Astrocyte (in vitro differentiated cells and primary cell): ENCODE results near the gene GDF7. TPM values are rescaled to one million over a fixed set of nuclear protein-coding genes. Genes with fewer than 3 reads are reported as not detected.

Source experiments
- DNase-seq: peaks from one replicate; pipeline ENCODE4 v3.0.0-alpha.2; 2010; ENCODE audit warnings: low read depth
- FAIRE-seq: peaks from 2 replicates; lab custom pipeline; 2011; peaks lifted over from hg19 to GRCh38; lab: Jason Lieb, UNC
- H2AFZ ChIP-seq: 2 replicates; pipeline ENCODE4 v1.6.0; 2012; ENCODE audit warnings: low read depth, low read length, inconsistent platforms
- H3K27ac ChIP-seq: 2 replicates; pipeline ENCODE4 v1.5.1; 2011; ENCODE audit warnings: low read depth, low read length, inconsistent platforms
- H3K27me3 ChIP-seq: 2 replicates; pipeline ENCODE4 v1.6.0; 2011; ENCODE audit warnings: low read length, inconsistent platforms; ENCODE audit not compliant: insufficient read depth
- H3K36me3 ChIP-seq: 2 replicates; pipeline ENCODE4 v1.5.1; 2011; ENCODE audit warnings: low read length, inconsistent platforms; ENCODE audit not compliant: insufficient read depth
- H3K4me1 ChIP-seq: 2 replicates; pipeline ENCODE4 v1.5.1; 2011; ENCODE audit warnings: low read length, inconsistent platforms; ENCODE audit not compliant: insufficient read depth
- H3K4me2 ChIP-seq: 2 replicates; pipeline ENCODE4 v1.6.0; 2012; ENCODE audit warnings: low read length, inconsistent platforms
- H3K4me3 ChIP-seq: 2 replicates; pipeline ENCODE4 v1.5.1; 2011; ENCODE audit warnings: low read depth, mild to moderate bottlenecking, low read length, inconsistent platforms; ENCODE audit not compliant: insufficient read depth
- H3K79me2 ChIP-seq: 2 replicates; pipeline ENCODE4 v1.6.0; 2012; ENCODE audit warnings: mild to moderate bottlenecking, low read length, inconsistent platforms; ENCODE audit not compliant: insufficient read depth
- H3K9ac ChIP-seq: 2 replicates; pipeline ENCODE4 v1.6.0; 2012; ENCODE audit warnings: mild to moderate bottlenecking, low read length, inconsistent platforms
- H3K9me3 ChIP-seq: 2 replicates; pipeline ENCODE4 v1.5.1; 2012; ENCODE audit warnings: low read depth, mild to moderate bottlenecking, low read length, inconsistent platforms; ENCODE audit not compliant: insufficient read depth
- H4K20me1 ChIP-seq: 2 replicates; pipeline ENCODE4 v1.6.0; 2012; ENCODE audit warnings: low read length, inconsistent platforms; ENCODE audit not compliant: insufficient read depth
- H3K27ac Mint-ChIP-seq: one replicate; pipeline ENCODE4 v1.8.0; 2021; ENCODE audit warnings: mild to moderate bottlenecking, mixed read lengths; ENCODE audit not compliant: unreplicated experiment
- H3K27me3 Mint-ChIP-seq: one replicate; pipeline ENCODE4 v1.8.0; 2021; ENCODE audit warnings: low read depth, mixed read lengths; ENCODE audit not compliant: unreplicated experiment
- H3K36me3 Mint-ChIP-seq: one replicate; pipeline ENCODE4 v1.8.0; 2021; ENCODE audit warnings: low read depth, mixed read lengths; ENCODE audit not compliant: unreplicated experiment
- H3K4me1 Mint-ChIP-seq: one replicate; pipeline ENCODE4 v1.8.0; 2021; ENCODE audit warnings: low read depth, mixed read lengths; ENCODE audit not compliant: unreplicated experiment
- H3K4me3 Mint-ChIP-seq: one replicate; pipeline ENCODE4 v1.8.0; 2021; ENCODE audit warnings: mild to moderate bottlenecking, moderate library complexity, mixed read lengths; ENCODE audit not compliant: unreplicated experiment
- H3K9me3 Mint-ChIP-seq: one replicate; pipeline ENCODE4 v1.8.0; 2021; ENCODE audit warnings: mild to moderate bottlenecking, mixed read lengths; ENCODE audit not compliant: unreplicated experiment
- EZH2 ChIP-seq: IDR thresholded peaks from 2 replicates; pipeline ENCODE4 v1.6.1; 2012; ENCODE audit warnings: mild to moderate bottlenecking, low read length, inconsistent platforms; ENCODE audit not compliant: insufficient read depth
- total RNA-seq: library from RNA; stranded (reverse); gene quantifications from 2 replicates; pipeline ENCODE4 v1.2.1, GENCODE V29; 2021
- TF ChIP-seq, protein P1 (sequence below): IDR thresholded peaks from 2 replicates; pipeline ENCODE4 v1.5.1; 2011; ENCODE audit warnings: low read depth, mild to moderate bottlenecking, inconsistent platforms, low read length, moderate library complexity; ENCODE audit not compliant: insufficient read depth

GDF7 gene
- total RNA-seq, 1 donor from 2014 or later, result 1.9 TPM

DNA sequence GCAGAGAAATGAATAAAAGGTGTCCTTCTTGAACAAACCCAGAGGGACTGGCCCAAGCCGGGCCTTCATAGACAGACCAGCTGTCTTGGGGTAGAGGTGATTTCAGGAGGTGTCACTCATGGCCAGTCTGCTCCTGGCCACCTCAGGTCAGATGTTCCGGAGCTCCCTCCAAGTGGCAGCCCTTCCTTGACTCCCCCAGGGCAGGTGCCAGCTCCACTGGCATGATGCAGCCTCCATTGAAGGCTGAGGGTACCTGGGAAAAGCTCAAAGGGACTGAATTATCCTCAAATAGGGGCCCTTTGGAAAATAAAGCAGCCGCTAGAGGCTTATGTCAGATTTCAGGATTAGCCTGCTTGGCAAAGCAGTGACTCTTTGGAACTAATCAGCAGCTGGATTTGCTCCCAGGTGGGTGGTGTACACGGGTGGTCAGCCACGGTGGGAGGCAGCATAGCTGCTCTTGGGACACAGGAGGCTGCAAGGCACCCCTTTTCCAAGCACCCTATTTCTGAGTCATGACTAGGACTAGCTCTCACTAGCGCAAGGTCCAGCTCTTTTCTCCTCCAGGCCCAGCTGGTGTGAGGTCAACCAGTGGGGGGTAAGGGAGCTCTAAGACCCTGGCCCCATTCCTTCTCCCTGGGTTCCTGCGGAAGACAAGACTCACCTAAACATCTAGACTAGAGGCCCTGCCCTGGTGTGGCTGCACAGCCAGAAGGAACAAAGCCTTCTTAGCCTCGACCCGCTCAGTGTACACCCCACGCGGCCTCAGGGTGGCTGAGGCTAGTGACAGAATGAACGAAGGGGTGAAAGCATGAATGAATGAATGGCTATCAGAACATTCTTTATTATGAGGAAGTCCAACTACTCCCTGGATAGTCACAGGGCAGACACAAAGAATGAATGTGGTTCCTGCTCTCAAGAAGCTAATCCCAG, 45.3 kb upstream of the GDF7 start:
- Mint-ChIP-seq H3K9me3 (no peaks in the 10 kb centered on the region), H3K27ac (no peak overlapping the region), H3K27me3 (peaks cover 2% of the 10 kb centered on the region), H3K4me3 (no peak overlapping the region), H3K4me1 (peaks cover 13% of the 10 kb centered on the region), H3K36me3 (peaks cover 12% of the 10 kb centered on the region)
- no peak overlapping the region for H2AFZ ChIP-seq
- H3K79me2 ChIP-seq, result no peaks in the 10 kb centered on the region
- no peak overlapping the region for H3K27ac ChIP-seq
- no peak overlapping the region for H3K9ac ChIP-seq
- TF ChIP-seq, protein P1, sequence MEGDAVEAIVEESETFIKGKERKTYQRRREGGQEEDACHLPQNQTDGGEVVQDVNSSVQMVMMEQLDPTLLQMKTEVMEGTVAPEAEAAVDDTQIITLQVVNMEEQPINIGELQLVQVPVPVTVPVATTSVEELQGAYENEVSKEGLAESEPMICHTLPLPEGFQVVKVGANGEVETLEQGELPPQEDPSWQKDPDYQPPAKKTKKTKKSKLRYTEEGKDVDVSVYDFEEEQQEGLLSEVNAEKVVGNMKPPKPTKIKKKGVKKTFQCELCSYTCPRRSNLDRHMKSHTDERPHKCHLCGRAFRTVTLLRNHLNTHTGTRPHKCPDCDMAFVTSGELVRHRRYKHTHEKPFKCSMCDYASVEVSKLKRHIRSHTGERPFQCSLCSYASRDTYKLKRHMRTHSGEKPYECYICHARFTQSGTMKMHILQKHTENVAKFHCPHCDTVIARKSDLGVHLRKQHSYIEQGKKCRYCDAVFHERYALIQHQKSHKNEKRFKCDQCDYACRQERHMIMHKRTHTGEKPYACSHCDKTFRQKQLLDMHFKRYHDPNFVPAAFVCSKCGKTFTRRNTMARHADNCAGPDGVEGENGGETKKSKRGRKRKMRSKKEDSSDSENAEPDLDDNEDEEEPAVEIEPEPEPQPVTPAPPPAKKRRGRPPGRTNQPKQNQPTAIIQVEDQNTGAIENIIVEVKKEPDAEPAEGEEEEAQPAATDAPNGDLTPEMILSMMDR, result no peak
- TF ChIP-seq EZH2, result no peak
- H3K36me3 ChIP-seq, result no peaks in the 10 kb centered on the region
- no peak for FAIRE-seq
- H3K9me3 ChIP-seq, result no peaks in the 10 kb centered on the region
- DNase-seq, result no peak
- H4K20me1 ChIP-seq, result no peaks in the 10 kb centered on the region
- no peaks in the 10 kb centered on the region for H3K27me3 ChIP-seq
- no peak overlapping the region for H3K4me3 ChIP-seq
- peaks cover 20% of the 10 kb centered on the region for H3K4me1 ChIP-seq
- H3K4me2 ChIP-seq, result no peak overlapping the region

DNA sequence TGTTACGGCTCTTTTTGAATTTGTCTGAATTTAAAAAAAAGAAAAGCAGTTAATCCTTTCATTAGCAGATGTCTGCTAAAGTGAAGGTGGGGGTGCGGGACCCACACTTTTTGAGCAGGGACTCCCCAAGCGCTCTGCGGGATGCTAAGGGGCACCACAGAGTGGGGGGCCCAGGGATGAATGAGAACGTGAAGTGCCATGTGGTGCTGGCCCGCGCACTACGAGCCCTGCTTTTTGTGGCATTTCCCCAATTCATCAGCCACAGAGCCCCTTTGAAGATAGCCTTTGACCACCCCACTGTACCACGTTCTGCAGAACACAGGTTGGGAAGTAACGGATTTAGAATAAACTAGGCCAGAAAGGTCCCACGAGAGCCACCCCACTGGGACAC, 44.7 kb upstream of the GDF7 start:
- Histone ChIP-seq H3K9ac (no peak overlapping the region), H3K4me2 (no peak overlapping the region), H3K27ac (no peak overlapping the region), H3K4me3 (no peak overlapping the region), H3K9me3 (no peaks in the 10 kb centered on the region), H3K4me1 (peaks cover 17% of the 10 kb centered on the region), H2AFZ (no peak overlapping the region), H3K27me3 (no peaks in the 10 kb centered on the region), H3K36me3 (no peaks in the 10 kb centered on the region), H4K20me1 (no peaks in the 10 kb centered on the region), H3K79me2 (no peaks in the 10 kb centered on the region)
- DNase-seq (no peak), FAIRE-seq (no peak)
- no peak overlapping the region for H3K27ac Mint-ChIP-seq
- no peaks in the 10 kb centered on the region for H3K9me3 Mint-ChIP-seq
- peaks cover 14% of the 10 kb centered on the region for H3K4me1 Mint-ChIP-seq
- H3K4me3 Mint-ChIP-seq, result no peak overlapping the region
- peaks cover 12% of the 10 kb centered on the region for H3K36me3 Mint-ChIP-seq
- TF ChIP-seq EZH2, result no peak
- TF ChIP-seq, protein P1, result no peak
- H3K27me3 Mint-ChIP-seq, result peaks cover 2% of the 10 kb centered on the region

DNA sequence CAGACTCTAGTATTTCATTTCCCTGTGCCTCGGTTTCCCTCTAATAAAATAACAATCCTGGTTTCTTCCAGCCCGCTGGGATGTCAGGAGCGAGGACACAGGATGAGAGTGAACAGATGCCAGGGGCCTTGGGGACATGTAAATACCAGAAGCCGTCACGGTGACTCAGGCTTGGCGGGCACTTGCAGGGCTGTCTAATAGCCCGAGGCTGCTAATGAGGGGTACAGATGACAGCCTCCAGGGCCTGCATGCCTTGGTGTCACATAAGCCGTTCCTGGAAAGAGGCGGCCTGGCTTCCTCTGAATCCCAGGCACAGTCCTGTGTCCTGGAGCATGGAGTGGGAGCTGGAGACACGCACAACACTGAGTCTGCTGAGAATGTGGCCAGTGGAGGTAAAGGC, 44.2 kb upstream of the GDF7 start:
- Histone ChIP-seq H3K79me2 (no peaks in the 10 kb centered on the region), H3K4me1 (peaks cover 12% of the 10 kb centered on the region), H3K27ac (no peak overlapping the region), H3K4me3 (no peak overlapping the region), H3K9ac (no peak overlapping the region), H3K4me2 (no peak overlapping the region), H4K20me1 (no peaks in the 10 kb centered on the region), H2AFZ (no peak overlapping the region), H3K27me3 (no peaks in the 10 kb centered on the region), H3K9me3 (no peaks in the 10 kb centered on the region), H3K36me3 (no peaks in the 10 kb centered on the region)
- DNase-seq (no peak), FAIRE-seq (no peak)
- TF ChIP-seq, protein P1, result no peak
- Mint-ChIP-seq H3K36me3 (peaks cover 12% of the 10 kb centered on the region), H3K27ac (no peak overlapping the region), H3K27me3 (peaks cover 2% of the 10 kb centered on the region), H3K4me3 (no peak overlapping the region), H3K4me1 (peaks cover 12% of the 10 kb centered on the region), H3K9me3 (no peaks in the 10 kb centered on the region)
